Stimulated activated CD4-positive, alpha-beta T cell treated with anti-CD3 and anti-CD28 coated beads, Interleukin-1b, Interleukin-23, amount 100 ng/mL, for 1 hour (primary cell): Measurements from ENCODE around the gene LGALS3BP.
"Not testable (repeated sequence)": the region's sequence is repeated elsewhere in the genome, so short reads cannot be mapped to it uniquely, and the experiment has no call there.

Experiments used
- DNase-seq, 2 donors: peaks; one replicate each; pipeline ENCODE4 v3.0.0-alpha.2; 2020; ENCODE audit warnings: low read depth in 2 of 2

LGALS3BP gene

GRCh38 chr17:78963378-78963777 lies 16.3 kb downstream of the LGALS3BP start:
- DNase-seq: no peak

GRCh38 chr17:78962984-78963348 lies 16.8 kb downstream of the LGALS3BP start:
- not testable (repeated sequence) for DNase-seq

DNA sequence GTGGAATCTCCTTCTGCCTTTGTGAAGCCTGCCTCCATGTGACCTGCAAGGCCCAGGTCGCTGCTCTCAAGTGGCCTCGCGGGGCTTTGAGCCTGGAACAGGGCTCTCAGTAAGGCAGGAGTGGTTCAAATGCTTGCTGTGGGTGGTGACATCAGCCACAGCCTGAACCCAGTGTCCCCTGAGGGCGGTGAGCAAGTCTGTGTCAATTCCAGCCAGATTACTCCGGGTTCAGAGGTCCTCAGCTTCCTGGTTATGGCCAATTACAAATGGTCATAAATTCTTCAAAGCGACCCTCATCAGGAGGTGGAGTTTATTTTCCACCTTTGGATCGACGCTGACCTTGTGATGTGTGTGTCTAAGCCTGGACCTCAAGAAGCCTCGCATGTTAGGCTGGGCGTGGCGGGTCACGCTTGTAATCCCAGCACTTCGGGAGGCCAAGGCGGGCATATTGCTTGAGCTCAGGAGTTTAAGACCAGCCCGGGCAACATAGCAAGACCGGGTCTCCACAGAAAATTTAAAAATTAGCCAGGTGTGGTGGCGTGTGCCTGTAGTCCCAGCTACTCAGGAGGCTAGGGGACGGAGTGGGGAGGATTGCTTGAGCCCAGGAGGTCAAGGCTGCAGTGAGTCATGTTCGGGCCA lies 17.3 kb downstream of the LGALS3BP start:
- no peak for DNase-seq

DNA sequence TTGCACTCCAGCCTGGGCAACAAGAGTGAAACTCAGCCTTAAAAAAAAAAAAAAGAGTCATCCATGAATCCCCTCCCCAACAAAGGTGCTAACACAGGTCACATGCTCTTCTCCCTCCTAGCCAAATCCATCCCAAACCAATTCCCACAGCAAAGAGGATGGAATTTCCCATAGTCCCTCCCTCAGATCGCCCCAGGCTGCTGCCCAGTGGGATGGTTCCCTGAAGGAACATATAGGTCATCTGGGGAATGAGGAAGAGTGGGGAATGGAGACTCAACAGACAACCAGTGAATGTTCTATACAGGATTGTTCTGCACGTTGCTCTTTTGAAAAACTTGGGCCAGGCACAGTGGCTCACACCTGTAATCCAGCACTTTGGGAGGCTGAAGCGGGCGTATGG lies 18.2 kb downstream of the LGALS3BP start:
- no peak for DNase-seq

DNA sequence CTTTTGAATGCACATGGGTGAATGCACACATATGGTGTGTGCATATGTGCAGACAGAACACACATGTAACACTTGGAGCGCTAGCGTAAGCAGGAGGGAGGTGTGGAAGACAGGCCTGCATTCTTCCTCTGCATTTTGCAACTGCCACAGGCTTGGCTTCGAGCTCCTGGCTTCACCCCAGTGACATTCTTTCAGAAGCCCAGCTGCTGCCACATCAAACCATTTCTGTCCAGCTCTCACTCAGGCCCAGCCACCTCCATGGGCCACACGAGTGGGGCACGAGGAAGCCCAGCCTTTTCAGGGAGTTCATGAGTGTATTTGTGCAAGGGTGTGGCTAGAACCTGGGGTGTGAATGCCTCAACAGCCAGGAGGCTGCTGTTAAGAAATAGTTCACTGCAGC lies 18.8 kb downstream of the LGALS3BP start:
- DNase-seq: no peak

- DNase-seq: no peak
These were observed 19.9 kb downstream of the LGALS3BP start for GRCh38 chr17:78959803-78960202.

DNA sequence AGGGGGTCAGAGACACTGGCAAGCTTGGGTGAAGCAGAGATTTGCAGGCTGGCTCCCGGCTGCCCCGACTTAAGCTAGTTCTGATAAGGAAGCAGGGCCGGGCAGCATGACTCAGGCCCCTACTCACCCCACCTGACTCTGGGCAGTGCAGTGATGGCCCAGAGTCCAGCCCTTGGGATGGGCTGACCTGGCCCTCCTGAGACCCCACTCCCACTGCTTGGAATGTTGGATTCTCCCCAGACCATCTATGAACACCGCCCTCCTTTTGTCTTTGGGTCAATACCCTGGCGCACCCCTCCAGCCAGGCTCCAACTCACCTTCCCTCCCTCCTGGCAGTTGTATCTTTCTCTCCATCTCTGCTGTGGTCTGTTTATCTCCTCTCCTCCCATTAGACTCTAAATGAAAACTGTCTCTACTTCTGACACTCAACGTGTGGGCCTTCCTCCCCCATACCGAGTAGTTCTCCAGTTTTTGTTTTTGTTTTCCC lies 21.0 kb downstream of the LGALS3BP start:
- DNase-seq: no peak

- DNase-seq: no peak
These were observed 22.6 kb downstream of the LGALS3BP start for GRCh38 chr17:78957128-78957527.

GRCh38 chr17:78956254-78956653 lies 23.5 kb downstream of the LGALS3BP start:
- no peak for DNase-seq

- DNase-seq: no peak
These were observed 25.0 kb downstream of the LGALS3BP start for GRCh38 chr17:78954684-78955083.

GRCh38 chr17:78953356-78954350 lies 26.1 kb downstream of the LGALS3BP start:
- no peak for DNase-seq

GRCh38 chr17:78952706-78953105 lies 27.0 kb downstream of the LGALS3BP start:
- DNase-seq: no peak

DNA sequence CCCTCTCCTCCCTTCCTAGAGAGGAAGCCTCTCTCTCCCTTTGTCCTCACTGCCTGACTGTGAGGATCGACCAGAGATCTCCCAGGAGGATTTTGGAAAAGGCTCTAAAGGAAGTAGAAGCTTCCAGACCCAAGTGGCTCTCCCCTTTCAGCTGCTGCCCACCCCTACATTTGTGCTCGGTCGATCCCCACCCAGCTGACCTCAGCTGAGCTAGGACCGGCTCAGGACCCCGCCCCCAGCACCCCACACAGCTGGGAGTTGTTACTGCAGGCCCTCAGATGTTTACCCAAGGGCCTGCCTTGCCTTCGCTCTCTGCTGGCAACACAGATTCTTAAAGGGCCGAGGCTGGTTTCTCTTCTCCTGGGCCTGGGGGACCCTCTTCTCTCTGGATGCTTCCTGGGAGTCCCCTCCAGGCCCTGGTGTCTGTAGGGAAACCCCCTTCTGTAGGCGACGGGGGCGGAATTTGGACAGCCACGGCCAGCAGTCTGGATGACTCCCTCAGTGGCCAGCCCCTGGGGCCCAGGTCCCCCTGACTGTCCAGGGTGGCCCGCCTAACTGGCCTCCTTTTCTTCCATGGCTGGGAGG lies 27.7 kb downstream of the LGALS3BP start:
- DNase-seq: no peak

- no peak for DNase-seq
These were observed 28.9 kb downstream of the LGALS3BP start for GRCh38 chr17:78950870-78951269.

DNA sequence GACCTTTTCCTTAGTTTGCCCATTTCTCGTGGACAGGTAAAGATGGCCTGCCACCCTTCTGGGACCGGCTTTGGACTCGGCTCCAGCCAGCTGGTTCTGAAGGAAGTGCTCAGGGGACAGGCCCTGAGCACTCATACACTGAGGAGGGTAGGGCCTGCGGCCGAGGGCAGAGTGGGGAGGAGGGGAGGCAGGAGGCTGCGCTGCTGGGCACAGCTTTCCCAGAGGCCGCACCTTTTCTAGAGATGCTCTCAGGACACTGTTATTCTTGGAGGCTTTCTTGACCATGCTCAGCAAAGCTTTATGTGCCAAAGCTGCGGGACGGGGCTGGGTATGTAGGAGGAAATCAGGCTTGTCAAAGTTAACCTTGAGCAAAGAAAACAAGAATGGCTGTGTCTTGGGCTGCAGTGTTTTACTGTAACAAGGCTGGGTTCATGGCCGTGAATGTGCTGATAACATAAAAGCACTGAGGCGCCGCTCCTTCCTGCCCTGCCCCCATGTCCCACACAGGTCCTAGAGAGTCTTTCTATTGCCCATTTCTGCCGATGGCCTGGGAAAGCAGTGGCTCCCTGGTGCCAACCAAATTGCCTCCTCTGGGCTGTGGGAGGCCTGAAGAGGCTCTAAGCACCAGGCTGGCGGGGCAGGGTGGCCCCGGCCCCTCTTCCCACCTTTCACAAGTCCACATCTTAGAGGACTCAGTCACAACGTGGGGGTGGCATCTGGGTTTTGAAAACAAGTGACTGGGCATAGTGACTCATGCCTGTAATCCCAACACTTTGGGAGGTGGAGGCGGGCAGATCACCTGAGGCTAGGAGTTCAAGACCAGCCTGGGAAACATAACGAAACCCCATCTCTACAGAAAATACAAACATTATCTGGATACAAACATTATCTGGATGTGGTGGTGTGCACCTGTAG lies 32.2 kb downstream of the LGALS3BP start:
- no peak for DNase-seq

DNA sequence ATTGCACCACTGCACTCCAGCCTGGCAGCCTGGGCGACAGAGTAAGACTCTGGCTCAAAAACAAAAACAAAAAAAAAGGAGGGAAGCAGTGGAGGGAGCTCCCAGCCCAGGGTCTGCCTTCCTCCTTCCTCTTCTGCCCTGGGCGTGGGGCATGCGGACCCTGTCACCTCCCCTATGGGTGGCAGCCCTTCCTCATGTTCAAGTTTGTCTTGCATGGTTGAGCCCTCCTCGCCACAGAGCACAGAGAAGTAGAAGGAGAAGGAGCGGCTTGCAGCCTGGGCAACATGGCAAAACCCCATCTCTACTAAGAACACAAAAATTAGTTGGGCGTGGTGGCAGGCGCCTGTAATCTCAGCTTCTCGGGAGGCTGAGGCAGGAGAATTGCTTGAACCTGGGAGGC lies 33.1 kb downstream of the LGALS3BP start:
- DNase-seq: no peak

DNA sequence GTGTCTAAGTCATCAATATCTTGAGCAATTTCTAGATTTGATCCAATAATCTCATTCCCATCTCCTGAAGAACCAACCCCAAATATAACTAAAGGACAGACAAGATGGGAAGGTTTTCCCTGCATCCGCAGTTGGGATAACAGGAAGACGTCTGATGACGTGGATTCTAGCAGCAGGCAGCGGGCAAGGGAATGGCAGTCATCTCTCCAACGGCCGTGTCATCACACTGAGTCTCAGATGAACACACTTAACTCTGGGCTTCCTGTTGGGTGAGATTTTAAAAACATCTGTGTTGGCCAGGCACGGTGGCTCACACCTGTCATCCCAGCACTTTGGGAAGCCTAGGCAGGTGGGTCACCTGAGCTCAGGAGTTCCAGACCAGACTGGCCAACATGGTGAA lies 33.6 kb downstream of the LGALS3BP start:
- no peak for DNase-seq

DNA sequence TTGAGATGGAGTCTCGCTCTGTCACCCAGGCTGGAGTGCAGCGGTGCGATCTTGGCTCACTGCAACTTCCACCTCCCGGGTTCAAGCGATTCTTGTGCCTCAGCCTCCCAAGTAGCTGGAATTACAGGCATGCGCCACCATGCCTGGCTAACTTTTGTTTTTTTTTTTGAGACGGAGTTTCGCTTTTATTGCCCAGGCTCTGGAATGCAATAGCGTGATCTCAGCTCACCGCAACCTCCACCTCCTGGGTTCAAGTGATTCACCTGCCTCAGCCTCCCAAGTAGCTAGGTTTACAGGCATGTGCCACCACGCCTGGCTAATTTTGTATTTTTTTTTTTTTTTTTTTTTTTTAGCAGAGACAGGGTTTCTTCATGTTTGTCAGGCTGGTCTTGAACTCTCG lies 34.3 kb downstream of the LGALS3BP start:
- DNase-seq: not testable (repeated sequence)

DNA sequence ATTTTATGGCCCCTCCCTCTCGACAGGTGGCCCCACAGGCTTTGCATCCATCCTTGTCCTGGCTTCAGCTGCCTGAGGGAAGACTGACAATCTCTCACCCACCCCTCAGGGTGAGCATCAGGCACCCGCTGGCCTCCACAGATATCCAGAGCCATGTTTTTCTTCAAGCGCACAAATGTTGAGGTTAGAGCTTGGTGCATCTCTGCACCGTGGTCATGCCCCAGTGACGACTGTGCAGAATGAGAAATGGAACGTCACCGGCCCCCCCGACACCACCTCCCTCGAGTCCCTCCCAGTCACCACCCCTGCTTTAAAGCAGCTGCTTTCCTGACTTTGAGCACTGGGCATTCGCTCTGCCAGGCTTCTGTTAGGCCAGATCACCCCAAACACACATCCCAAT lies 34.8 kb downstream of the LGALS3BP start:
- no peak for DNase-seq

DNA sequence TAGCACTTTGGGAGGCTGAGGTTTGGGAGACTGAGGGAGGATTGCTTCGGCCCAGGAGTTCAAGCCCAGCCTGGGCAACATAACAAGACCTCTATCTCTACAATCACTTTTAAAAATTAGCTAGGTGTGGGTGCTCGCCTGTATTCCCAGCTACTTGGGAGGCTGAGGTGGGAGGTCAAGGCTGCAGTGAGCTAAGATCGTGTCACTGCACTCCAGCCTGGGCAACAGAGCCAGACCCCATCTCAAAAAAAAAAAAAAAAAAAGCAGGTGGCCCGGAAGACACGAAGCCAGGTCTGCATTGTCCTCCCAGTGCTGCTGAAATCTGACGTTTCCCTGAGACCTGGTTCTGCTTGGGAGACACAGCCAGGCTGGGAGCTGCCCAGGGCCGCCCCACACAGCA lies 35.7 kb downstream of the LGALS3BP start:
- DNase-seq: no peak

GRCh38 chr17:78940708-78941107 lies 39.0 kb downstream of the LGALS3BP start:
- no peak for DNase-seq

GRCh38 chr17:78940258-78940657 lies 39.5 kb downstream of the LGALS3BP start:
- DNase-seq: no peak
